HG03064 (cell line): Measurements from ENCODE around the gene ZNF491.
"Not testable (repeated sequence)": the region's sequence is repeated elsewhere in the genome, so short reads cannot be mapped to it uniquely, and the experiment has no call there.

Experiments used
- ATAC-seq: cut with Tn5 transposase; IDR thresholded peaks from one replicate; pipeline ENCODE4 v1.9.1; 2021; ENCODE audit warnings: low read depth; ENCODE audit not compliant: unreplicated experiment

Gene ZNF491

DNA sequence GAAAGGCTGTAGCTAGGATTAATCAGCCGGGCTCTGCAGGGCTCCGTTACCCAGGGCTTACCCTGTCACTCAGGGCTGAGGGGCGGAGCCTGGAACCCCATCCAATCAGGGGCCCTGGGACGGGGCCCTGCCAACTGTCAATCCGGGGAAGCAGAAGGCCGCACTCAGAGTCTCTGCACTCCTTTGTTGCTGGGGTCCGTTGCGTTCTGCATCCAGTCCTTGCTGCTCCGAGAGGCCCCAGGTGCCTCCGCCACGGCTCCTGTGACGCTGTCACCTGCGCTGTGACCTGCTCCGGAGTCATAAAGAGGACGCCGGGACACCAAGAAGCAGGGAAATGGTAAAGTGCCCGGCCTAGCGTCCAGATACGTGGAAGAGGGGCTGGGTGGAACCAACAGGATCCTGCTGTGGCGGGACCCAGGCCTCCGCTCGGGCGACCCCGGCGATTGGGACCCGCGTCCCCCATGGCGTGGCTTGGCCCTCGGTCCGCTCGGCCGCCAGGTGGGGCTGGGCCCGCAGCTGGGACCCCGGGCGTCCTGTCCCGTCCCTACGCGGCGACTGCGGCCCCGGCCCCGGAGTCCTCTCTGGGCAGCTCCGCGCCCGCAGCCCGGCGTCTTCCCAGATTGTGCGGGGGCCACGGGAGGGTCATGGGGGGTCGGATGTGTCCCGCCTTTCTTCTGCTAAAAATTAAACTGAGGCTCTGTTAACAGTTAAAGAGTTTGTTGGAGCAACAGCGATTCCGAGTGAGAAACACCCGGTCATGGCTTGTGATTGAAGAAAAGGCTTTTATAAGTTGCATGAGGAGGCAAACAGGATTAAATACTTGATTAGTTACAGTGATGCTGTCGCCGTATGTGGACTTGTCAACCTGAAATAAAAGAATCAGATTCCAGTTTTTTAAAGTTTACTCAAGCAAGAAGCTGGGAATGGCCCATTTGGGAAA, at the start of gene ZNF491:
Gene ZNF491 (plus strand): TSS at position 133 of the 940 bp plus-strand sequence. CDS start 7,431 bp downstream, outside the sequence.
- ATAC-seq, result peak; percentile 79

- ATAC-seq, result no peak
Observed at GRCh38 chr19:11749751-11750150, 48.6 kb upstream of the ZNF491 start.

- no peak for ATAC-seq
Observed at GRCh38 chr19:11752244-11752736, 46.0 kb upstream of the ZNF491 start.

- ATAC-seq, result no peak
Observed at GRCh38 chr19:11754663-11755062, 43.7 kb upstream of the ZNF491 start.

DNA sequence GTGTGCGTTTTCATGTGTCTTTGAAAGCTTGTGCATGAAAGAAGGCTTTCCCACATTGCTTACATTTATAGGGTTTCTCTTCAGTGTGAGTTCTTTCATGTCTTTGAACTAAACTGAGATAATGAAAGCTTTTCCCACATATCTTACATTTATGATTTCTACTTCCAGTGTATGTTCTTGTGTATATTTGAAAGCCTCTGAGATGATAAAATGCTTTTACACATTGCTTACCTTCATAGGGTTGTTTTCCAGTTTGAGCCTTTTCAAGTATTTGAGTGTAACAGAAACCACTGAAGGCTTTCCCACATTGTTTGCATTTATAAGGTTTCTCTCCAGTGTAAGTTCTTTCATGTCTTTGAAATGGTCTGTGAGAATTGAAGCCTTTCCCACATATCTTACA, 41.4 kb upstream of the ZNF491 start:
- no peak for ATAC-seq

DNA sequence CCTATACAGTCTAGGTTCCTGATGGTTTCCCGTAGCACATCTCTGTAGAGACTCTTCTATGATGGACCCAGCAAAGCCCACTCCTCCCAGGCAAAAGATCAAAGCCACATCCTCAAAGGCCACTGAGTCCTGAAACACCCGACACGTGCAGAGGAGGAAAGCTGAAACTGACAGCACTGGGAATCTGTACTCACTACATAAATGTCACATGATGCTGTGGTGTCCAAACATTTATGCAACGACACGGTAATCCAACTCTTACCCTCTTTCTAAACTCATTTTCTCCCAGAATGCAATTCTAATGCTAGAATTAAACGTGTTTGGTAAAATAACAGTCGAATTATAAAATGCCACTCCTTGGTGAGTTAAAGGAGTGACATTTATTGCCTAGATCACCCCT, 38.5 kb upstream of the ZNF491 start:
- ATAC-seq, result no peak

- no peak for ATAC-seq
Observed at GRCh38 chr19:11763117-11763516, 35.2 kb upstream of the ZNF491 start.

DNA sequence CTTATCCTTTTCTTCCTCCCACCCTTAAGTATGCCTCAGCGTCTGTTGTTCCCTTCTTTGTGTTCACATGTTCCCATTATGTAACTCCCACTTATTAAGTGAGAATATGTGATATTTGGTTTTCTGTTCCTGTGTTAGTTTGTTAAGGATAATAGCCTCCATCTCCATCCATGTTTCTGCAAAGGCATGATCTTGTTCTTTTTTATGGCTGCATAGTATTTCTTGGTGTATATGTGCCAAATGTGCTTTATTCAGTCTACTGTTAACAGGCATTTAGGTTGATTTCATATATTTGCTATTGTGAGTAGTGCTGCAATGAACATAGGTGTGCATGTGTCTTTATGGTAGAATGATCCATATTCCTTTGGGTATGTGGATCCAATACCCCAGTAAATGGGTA, 34.7 kb upstream of the ZNF491 start:
- ATAC-seq, result no peak

DNA sequence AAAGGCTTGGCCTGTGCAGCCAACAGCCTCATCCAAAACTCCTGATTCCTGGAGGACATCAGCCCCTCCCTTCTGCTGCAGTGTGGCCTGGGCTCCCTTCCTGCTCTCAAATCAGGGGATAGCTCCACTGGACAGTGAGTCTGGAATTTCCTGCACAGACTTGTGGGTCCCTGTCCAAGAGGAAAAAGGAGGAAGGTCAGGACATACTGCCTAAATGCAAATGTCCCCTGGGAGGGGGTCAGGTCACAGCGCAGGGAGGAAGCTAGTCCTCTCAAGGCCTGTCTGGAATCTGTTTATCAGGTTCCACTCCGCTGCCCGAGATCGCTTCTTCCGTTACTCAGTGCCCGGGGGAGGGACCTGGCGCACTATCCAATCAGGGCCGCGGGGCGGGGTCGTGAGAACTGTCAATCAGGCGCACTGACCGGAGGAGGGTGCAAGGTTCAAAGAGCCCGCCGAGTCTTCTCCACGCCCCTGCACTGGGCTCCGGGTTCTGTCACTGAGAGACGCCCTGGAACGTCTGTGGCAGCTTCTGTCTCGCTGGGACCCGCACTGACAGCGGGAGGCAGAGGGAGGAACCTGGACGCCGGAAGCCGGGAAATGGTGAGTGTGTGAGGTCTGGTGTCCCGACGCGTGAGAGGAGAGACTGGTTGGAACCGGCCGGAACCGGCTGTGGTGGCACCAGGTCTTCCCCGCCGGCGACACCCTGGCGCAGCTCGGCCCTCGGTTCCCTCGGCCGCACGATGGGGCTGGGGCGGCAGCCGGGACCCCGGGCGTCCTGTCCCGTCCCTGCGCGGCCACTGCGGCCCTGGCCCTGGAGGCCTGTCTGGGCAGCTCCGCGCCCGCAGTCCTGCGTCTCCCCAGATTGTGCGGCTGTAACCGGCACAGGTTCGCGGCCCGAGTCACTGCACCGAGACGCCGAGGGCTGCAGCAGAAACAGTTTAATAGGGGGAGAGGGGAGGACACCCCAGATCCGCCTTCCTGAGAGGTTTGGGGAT, 31.4 kb upstream of the ZNF491 start, which contains the start of gene ZNF441:
Gene ZNF441 (plus strand): TSS at position 404 of the 995 bp plus-strand sequence. CDS start 194 bp downstream, at position 598.
- peak; percentile 89 for ATAC-seq

DNA sequence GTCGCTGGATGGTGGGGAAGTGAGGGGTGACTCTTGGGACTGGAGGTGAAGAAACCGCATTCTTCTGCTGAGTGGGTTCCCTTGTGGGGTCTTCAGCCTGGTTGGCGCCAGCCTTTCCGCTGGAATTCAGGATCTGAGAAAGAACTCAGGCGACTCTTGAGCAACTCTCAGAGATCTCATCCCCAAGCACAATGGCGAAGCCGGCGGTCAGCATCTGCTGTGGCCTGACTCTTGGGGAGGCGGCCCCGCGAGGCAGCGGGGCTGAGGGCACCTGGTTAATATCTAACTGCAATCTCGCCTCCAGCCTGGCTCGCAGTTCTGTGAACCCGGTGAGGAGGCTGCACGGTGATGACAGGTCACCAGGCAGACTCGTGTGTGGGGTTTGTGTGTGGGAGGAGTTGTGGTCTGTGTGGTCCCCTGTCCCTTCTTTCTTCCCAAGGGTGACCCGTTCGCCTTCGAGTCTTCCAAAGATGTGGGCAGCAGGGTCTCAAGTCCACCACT, 30.6 kb upstream of the ZNF491 start:
- ATAC-seq, result no peak

DNA sequence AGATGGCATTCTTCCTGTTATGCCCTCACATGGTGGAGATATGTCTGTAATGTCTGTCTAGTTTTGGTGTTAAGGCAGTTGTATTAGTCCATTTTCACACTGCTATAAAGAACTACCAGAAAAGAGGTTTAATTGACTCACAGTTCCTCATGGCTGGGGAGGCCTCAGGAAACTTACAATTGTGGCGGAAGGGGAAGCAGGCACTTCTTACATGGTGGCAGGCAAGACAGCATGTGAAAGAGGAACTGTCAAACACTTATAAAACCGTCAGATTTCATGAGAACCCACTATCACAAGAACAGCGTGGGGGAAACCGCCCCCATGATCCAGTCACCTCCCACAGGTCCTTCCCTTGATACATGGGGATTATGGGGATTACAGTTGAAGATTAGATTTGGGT, 28.3 kb upstream of the ZNF491 start:
- no peak for ATAC-seq

DNA sequence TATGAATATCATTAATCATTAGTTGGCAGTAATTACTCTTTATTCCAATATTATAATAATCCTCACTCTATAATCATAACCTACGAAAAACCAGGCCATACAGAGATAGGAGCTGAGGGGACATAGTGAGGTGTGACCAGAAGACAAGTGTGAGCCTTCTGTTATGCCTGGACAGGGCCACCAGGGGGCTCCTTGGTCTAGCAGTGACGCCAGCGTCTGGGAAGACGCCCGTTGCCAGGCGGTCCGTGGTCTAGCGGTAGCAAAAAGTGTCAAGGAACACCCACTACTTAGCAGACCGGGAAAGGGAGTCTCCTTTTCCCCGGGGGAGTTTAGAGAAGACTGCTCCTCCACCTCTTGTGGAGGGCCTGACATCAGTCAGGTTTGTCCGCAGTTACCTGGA, 26.8 kb upstream of the ZNF491 start:
- not testable (repeated sequence) for ATAC-seq

- not testable (repeated sequence) for ATAC-seq
Observed at GRCh38 chr19:11776669-11777068, 21.7 kb upstream of the ZNF491 start.

DNA sequence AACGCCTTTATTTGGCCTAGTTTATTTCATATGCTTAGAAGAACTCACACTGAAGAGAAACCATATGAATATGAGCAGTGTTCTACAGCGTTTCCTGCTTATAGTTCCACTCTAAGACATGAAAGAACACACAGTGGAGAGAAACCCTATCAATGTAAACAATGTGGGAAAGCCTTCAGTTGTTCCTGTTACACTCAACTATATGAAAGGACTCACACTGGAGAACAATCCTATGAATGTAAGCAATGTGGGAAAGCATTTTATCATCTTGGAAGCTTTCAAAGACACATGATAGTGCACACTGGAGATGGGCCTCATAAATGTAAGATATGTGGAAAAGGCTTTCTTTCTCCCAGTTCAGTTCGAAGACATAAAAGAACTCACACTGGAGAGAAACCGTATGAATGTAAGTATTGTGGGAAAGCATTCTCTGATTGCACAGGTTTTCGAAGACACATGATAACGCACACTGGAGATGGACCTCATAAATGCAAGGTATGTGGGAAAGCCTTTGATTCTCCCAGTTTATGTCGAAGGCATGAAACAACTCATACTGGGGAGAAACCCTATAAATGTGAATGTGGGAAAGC, 17.8 kb upstream of the ZNF491 start:
- no peak for ATAC-seq

DNA sequence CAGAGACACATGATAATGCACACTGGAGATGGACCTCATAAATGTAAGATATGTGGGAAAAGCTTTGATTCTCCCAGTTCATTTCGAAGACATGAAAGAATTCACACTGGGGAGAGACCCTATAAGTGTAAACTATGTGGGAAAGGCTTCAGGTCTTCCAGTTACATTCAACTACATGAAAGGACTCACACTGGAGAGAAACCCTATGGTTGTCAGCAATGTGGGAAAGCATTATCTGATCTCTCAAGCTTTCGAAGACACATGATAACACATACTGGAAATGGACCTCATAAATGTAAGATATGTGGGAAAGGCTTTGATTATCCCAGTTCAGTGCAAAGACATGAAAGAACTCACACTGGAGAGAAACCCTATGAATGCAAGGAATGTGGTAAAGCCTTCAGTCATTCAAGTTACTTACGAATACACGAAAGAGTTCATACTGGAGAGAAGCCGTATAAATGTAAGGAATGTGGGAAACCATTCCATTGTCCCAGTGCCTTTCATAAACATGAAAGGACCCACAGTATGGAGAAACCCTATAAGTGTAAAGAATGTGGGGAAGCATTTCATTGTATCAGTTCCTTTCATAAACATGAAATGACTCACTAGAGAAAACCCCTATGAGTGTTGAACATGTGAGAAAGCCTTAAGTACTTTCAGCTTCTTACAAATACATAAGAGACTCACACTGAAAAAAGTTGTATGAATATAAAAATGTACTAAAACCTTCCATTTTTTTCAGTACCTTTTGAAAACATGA, 16.8 kb upstream of the ZNF491 start:
- no peak for ATAC-seq

- ATAC-seq, result no peak
Observed at GRCh38 chr19:11783767-11784166, 14.6 kb upstream of the ZNF491 start.

GRCh38 chr19:11784356-11784755, 14.0 kb upstream of the ZNF491 start:
- ATAC-seq, result no peak

GRCh38 chr19:11787536-11787935, 10.8 kb upstream of the ZNF491 start:
- ATAC-seq, result no peak

- ATAC-seq, result no peak
Observed at GRCh38 chr19:11792942-11793341, 5.4 kb upstream of the ZNF491 start.
